Nephron (organoid): ENCODE data around the gene MNX1.

Experiments used
- H3K27ac Mint-ChIP-seq, 3 experiments: 2 replicates each; pipeline ENCODE4 v1.8.0; 2020; ENCODE audit warnings: mixed read lengths in 3 of 3, mild to moderate bottlenecking in 2 of 3, moderate library complexity in 1 of 3
- H3K27me3 Mint-ChIP-seq: 2 replicates; pipeline ENCODE4 v1.8.0; 2021; ENCODE audit warnings: low read depth, mild to moderate bottlenecking, moderate library complexity, mixed read lengths
- H3K36me3 Mint-ChIP-seq: 2 replicates; pipeline ENCODE4 v1.8.0; 2020; ENCODE audit warnings: low read depth, mixed read lengths
- H3K4me1 Mint-ChIP-seq: 2 replicates; pipeline ENCODE4 v1.8.0; 2020; ENCODE audit warnings: mixed read lengths
- H3K4me3 Mint-ChIP-seq, 3 experiments: 2 replicates each; pipeline ENCODE4 v1.8.0; 2020; ENCODE audit warnings: mild to moderate bottlenecking in 3 of 3, mixed read lengths in 3 of 3, moderate library complexity in 2 of 3
- H3K9me3 Mint-ChIP-seq: 2 replicates; pipeline ENCODE4 v1.8.0; 2020; ENCODE audit warnings: mixed read lengths
- CTCF ChIP-seq, 3 experiments: fragments of 200-600 bp; sonication (generic); IDR thresholded peaks; one replicate each; pipeline ENCODE4 v1.5.0; 2021; ENCODE audit warnings: antibody characterized with exemption in 3 of 3; ENCODE audit not compliant: unreplicated experiment in 3 of 3

Gene MNX1

GRCh38 chr7:157021871-157022680 is 11.6 kb upstream of the MNX1 start:
- Mint-ChIP-seq H3K9me3 (peaks cover 5% of the 10 kb centered on the region), H3K36me3 (no peaks in the 10 kb centered on the region), H3K4me3 (no peak overlapping the region), H3K27me3 (peaks cover 96% of the 10 kb centered on the region), H3K4me1 (peaks cover 4% of the 10 kb centered on the region), H3K27ac (no peak overlapping the region)
- no peak for TF ChIP-seq CTCF (IDR thresholded peaks at IDR 0.05; ENCODE audit: unreplicated experiment in 3 of 3)

- no peak for TF ChIP-seq CTCF (IDR thresholded peaks at IDR 0.05; ENCODE audit: unreplicated experiment in 3 of 3)
- Mint-ChIP-seq H3K36me3 (no peaks in the 10 kb centered on the region), H3K4me1 (peaks cover 4% of the 10 kb centered on the region), H3K27ac (no peak overlapping the region), H3K9me3 (peaks cover 5% of the 10 kb centered on the region), H3K27me3 (peaks cover 96% of the 10 kb centered on the region), H3K4me3 (no peak overlapping the region)
Measured at GRCh38 chr7:157021071-157021870, 10.8 kb upstream of the MNX1 start.

- H3K4me1 Mint-ChIP-seq: peaks cover 4% of the 10 kb centered on the region
- H3K36me3 Mint-ChIP-seq: no peaks in the 10 kb centered on the region
- H3K27me3 Mint-ChIP-seq: peaks cover 96% of the 10 kb centered on the region
- TF ChIP-seq CTCF (IDR thresholded peaks at IDR 0.05; ENCODE audit: unreplicated experiment in 3 of 3): no peak
- peaks cover 5% of the 10 kb centered on the region for H3K9me3 Mint-ChIP-seq
- no peak overlapping the region for H3K27ac Mint-ChIP-seq
- H3K4me3 Mint-ChIP-seq: no peak overlapping the region
Measured at GRCh38 chr7:157020514-157021070, 10.1 kb upstream of the MNX1 start.

GRCh38 chr7:157019718-157020451 is 9.4 kb upstream of the MNX1 start:
- Mint-ChIP-seq H3K27me3 (peaks cover 96% of the 10 kb centered on the region), H3K36me3 (no peaks in the 10 kb centered on the region), H3K9me3 (peaks cover 5% of the 10 kb centered on the region), H3K27ac (no peak overlapping the region), H3K4me3 (no peak overlapping the region), H3K4me1 (peaks cover 4% of the 10 kb centered on the region)
- no peak for TF ChIP-seq CTCF (IDR thresholded peaks at IDR 0.05; ENCODE audit: unreplicated experiment in 3 of 3)

DNA sequence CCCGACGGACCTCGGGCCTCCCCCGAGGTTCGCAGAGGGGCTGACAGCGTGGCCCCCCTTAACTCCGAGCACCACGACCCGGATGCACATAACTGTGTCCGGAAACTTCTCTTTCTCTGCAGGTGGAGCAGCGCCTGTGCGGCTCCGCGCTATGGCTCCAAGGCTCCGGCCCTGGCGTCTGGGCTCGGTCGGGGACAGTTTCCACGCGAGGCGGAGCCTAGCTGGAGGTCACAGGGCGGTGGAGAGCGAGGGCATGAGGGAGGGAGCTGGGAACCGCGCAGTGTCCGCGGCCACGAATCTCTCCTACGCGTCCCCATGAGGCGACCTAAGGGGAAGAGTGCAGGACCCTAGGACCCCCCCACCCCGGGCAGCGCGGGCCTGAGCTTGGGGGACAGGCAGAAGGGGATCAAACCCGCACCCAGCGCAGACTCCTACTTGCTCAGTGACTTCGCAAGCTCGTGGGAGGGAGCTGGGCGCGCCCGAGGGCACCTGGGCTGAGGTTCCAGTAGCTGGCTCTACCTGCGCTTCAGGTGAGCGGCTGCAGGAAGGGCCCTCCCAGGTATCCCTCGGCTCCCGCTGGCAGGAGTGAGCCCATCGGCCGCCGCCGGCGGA is 8.6 kb upstream of the MNX1 start:
- peak overlapping the region; percentile 30 to 66 (median 65) for H3K4me3 Mint-ChIP-seq
- H3K36me3 Mint-ChIP-seq: no peaks in the 10 kb centered on the region
- H3K9me3 Mint-ChIP-seq: peaks cover 5% of the 10 kb centered on the region
- peaks cover 4% of the 10 kb centered on the region for H3K4me1 Mint-ChIP-seq
- H3K27ac Mint-ChIP-seq: no peak overlapping the region
- peaks cover 96% of the 10 kb centered on the region for H3K27me3 Mint-ChIP-seq
- TF ChIP-seq CTCF (IDR thresholded peaks at IDR 0.05; ENCODE audit: unreplicated experiment in 3 of 3): no peak
